Dedifferentiated amniotic fluid mesenchymal stem cell (primary cell): Measurements from ENCODE around the gene BMP5.

Experiments used
- DNase-seq: peaks from one replicate; pipeline ENCODE4 v3.0.0-alpha.2; 2016; ENCODE audit errors: extremely low spot score

The BMP5 gene

DNA sequence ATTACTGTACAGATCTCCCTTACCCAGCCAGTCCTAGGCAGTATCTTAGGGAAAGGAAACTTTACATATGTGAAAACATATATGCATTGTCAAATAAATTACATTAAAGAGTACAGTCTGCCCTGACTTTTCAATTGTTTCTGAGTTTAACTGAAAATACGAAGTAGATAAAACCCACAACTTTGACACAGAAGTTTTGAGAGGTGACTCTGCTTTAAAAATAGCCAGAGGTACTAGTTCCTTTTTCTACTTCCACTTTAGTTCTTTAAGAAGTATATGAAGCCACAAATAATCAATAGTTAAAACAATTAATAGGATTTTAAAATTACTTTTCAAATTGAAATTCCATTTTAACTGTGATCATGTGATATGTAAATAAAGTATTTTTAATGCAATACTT is 62.9 kb downstream of the BMP5 start:
- no peak for DNase-seq

- DNase-seq, result no peak
These were observed 64.3 kb downstream of the BMP5 start for GRCh38 chr6:55811074-55811473.

DNA sequence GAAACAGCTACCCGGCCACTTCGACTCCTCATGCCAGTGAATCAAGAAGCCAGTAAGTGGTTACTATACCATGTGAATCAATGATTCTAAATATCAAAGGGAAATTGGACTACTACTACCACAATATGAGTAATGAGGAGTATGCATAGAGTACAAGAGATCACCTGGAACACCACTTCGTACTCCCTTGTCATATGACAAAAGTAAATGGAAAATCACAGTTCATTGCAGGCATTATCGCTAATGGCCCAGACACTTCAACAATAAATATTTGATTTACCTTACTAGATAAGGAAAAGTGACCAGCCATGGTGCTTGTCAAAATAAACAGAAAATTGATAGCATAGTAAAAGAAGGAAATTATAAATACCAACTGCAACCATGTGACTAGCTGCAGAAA is 73.1 kb downstream of the BMP5 start:
- DNase-seq, result no peak

DNA sequence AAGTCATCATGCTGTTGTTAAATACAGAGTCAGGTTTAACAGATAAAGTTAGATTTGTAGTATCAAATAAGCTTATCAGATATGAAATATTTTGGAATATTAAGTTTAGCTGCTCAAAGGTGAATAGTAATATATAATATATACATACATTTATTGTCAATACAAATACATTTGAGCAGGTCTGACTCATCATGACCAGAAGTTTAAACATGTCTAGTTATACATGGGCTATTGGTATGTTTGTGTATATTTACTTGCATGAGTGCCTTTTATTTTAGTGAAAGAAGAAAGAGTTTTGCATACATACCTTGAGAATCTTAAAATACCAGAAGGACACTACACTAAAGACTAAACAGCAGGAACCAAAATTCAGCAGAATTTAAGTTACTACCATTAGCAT is 76.8 kb downstream of the BMP5 start:
- DNase-seq, result no peak

DNA sequence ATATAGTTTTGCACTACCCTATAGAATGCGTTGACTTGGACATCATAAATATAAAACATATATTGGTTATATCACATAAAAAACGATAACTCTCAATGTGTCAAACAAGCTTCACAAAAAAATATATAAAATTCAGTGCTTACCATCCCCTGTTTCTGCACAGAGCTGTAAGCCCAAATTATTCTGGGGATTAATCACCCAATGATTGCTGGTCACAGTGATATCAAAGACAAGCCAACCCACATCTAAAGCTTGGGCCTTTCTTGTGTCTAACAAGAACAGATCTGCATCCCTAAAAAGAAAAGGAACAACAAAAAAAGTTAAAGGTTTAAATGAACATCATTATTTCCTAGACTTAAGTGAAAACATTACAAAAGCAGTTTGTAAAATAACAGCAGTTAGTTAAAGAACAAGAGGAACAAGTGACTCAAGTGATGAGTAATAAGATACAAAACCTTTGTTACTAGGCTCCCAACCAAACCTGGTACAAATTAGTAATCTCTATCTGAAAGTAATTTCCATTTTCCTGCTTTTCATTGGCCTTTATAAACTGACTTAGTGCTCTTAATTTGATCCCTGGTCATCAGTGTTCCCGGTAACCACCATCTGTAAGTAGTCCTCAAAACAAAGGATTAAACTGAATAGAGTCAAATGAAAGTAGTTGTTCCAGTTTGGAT is 81.1 kb downstream of the BMP5 start:
- peak; percentile 18 for DNase-seq

DNA sequence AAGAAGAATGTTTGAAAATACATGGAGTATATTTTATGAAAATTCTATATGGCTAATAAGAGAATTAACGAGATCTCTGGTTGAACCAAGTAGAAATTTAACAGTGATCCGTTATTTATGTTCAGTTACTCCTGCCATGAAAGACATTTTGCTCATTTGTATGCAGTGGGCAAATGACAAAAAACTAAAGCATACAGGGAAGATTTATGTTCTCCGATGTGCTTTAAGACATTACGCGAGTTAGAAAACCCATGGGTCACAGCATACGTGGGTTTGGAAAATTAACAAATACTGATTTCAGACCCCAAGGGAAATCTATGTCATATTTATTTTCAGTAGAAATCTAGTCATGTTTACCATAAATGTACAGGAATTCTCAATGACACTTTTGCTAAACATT is 90.1 kb downstream of the BMP5 start:
- no peak for DNase-seq

DNA sequence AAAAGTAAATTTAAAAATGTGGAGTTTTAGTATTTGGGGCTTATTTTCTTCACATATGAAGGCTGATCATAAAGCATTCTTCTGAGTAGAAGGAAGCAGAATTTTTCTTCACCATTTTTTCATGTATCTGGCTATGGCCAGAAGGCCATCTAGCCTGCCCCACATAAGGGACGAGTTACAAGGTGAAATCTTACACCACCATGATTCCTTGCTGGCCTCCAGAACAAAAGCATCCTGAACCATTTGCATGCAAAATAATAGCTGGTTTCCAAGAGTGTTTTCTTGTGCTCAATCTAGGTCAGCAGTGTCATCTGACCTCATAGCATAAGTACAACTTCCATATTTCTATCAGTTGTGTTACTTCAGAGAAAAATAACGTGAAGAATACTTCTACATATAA is 93.1 kb downstream of the BMP5 start:
- DNase-seq, result no peak

GRCh38 chr6:55778705-55779104 is 96.7 kb downstream of the BMP5 start:
- no peak for DNase-seq

- DNase-seq, result no peak
These were observed 97.9 kb downstream of the BMP5 start for GRCh38 chr6:55777469-55777868.

DNA sequence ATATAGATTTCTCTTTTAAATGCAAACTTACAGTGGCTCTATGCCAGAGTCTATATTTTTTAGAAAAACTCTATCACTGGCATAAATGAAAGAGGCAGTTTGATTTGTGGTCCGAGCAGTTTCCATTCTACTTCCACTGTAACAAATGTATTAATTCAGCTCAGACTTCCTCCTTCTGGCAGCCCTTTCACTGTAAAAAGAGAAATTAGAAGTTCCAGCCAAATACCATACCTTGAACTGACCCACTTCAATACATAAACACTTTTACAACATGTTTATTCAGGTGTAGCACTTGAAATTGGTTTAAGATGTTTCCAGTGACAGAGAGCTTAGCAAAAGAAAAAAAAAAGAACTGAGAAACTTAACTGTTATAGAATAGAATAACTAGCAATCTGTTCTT is 99.3 kb downstream of the BMP5 start:
- DNase-seq, result no peak

DNA sequence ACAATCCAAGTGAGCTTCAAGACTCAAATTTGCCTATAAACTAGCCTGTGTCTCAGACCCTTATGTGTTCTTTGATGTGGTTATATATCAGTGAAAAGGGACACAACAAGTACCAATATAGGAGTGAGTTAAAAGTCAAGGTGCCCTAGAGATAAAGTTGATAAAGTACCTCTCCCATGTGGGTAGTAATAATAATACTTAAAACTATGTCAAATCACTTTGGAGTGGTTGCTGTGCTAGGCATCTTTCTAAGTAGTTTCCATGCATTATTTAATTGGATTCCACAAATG is 100.4 kb downstream of the BMP5 start:
- no peak for DNase-seq

- DNase-seq, result no peak
These were observed 100.9 kb downstream of the BMP5 start for GRCh38 chr6:55774286-55775028.

DNA sequence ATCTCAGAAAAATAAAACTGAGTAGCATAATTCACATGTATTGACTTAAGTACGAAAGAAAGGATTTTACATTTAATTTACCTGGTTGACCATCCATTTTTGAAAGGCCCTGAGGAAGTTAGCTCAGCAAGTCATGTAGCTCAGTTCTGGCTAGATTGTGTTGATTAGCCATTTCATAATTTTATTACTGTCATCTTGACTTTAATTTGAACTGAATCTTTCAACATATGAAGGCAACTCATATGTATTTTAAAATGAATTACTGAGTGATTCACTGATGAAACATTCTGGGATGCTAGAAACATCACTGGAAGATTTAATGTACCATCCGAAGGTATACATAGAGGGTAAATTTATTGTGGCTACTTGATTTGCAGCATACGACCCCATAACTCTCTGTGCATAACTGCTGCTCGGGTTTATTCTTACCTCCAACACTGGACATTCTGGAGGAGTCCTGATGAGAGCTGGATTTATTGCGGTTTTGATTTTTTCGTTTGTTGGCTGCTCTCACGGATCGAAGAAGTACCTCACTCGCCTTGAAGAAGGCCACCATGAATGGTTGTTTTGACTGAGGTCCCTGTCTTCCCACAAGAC is 101.7 kb downstream of the BMP5 start:
- DNase-seq, result no peak

DNA sequence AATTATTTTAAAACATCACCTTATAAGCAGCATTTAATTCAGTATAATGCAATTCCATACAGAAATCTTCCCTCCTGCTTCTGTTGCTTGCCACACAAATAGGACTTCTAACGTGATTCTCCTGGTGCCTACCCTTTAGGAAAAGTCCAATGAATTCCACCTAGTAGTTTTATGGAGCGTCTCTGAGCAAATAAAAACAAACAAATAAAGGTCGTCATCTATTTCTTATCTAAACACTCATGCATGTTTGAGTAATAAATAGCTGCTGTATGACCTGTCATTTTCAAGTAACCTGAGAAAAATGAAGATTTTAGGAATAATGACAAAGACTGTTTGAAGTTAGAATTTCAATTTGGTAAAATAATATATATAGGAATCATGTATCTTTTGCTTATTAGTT is 102.7 kb downstream of the BMP5 start:
- DNase-seq, result no peak

- DNase-seq, result peak; percentile 23
These were observed 115.9 kb downstream of the BMP5 start for GRCh38 chr6:55759536-55759935.

- peak; percentile 91 for DNase-seq
These were observed 117.0 kb downstream of the BMP5 start for GRCh38 chr6:55758156-55758937.

DNA sequence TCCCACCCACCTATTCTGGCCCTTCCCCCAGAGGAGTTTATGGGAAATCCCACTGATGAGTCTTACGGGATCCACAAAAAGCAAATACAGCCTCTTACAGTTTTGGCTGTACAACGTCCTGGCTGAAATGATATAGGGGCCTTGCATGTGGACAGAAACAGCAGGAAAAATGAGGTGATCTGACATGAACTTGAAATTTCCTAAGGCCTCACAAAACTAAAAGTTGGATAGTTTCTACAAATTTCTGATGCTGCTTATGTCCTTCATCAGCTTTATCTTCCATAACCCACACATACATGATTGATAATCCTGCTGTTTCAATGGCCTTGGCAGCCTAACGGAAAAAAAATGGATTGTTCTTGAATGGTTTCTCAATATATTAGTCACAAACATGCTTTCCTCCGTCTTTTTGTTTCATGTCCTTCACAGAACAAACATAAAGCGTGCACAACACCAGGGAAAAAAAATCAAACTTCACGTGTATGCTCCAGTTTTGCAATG is 118.8 kb downstream of the BMP5 start:
- DNase-seq, result no peak

DNA sequence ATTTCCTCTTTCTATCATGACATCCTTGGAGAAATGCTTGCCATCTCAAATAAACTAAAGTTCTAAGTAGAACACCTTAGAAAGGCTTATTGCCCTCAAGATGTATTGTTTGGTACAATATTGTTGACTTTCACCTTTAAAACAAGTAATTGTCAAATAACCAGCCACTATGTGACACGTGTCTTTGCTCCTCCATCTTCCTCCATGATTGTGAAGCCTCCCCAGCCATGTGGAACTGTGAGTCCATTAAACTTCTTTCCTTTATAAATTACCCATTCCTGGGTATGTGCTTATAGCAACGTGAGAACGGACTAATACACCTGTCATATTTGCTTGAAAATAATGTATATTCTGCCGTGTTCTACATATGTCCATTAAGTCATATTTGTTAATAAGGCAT is 126.5 kb downstream of the BMP5 start:
- no peak for DNase-seq

DNA sequence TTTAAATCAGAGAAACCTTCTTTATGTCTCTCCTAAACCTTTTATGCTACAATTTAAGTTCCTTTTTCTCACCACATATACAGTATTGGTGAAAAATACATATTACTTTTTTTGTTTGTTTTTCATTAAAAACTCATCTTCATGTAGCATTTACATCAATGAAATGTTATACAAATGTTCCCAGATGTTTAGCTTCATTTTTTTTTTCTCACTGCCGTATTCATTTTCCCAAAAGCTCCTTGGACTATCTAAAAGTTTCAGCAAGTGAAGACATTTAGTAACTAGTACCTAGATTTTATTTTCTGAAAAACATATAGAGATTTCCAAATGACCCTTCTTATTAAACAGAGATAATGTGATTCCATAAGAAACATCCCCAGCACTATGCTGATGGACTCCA is 128.9 kb downstream of the BMP5 start:
- no peak for DNase-seq

DNA sequence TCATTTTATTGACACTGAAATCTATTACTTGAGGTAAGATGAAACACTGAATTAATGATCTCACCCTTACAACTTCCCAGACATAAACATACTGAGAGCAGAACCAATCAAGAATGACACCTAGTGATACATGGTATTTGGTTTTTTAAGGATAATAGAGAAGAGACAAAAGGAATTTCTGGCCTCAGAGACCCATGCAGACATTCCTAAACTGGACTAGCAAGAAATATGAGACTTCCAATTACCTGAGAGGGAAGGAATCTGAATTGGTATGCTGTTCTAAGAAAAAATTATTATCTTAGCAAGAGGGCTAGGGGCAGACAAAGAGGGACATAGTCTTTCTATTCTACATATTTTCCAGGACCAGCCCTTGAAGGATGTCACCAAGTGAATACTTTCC is 141.1 kb downstream of the BMP5 start:
- DNase-seq, result peak; percentile 21

GRCh38 chr6:55729665-55730064 is 145.7 kb downstream of the BMP5 start:
- DNase-seq, result no peak

DNA sequence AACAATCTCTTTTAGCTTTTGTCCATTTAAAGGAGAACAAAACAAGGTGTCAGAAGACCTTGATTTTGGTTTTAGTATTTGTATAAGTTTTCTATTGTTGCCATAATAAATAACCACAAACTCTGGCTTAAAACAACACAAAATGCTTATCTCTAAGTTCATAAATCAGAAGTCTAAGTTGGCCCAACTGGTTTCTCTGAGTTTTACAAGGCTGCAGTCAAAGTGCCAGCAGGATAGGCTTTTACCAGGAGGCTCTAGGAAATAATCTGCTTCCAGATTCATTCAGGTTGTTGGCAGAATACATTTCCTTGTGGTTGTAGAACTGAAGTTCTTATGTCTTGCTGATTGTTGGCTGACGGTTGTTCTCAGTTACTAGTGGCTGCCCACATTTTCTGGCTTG is 149.2 kb downstream of the BMP5 start:
- DNase-seq, result no peak

- no peak for DNase-seq
These were observed 160.6 kb downstream of the BMP5 start for GRCh38 chr6:55714831-55715230.
